HL-60/S4 treated with retinoic acid at 250 ng/mL for 4 days and 3 days (cell line): ENCODE data around the gene RPS15.

Experiments used
- in situ Hi-C: fragments of 300-500 bp; cut with MboI; formaldehyde crosslinking; loops from 2 replicates; pipeline ENCODE4 v1.7.0; 2022; ENCODE audit warnings: low sequenced_read_pairs

The RPS15 gene

GRCh38 chr19:1401889-1402217 lies 36.3 kb upstream of the RPS15 start:
- in situ Hi-C loops = no loop called here

- in situ Hi-C loops = no loop called here
Measured at GRCh38 chr19:1402411-1403070, 35.7 kb upstream of the RPS15 start.

- in situ Hi-C loops = no loop called here
Measured at GRCh38 chr19:1406774-1407527, 31.2 kb upstream of the RPS15 start.

GRCh38 chr19:1407528-1408299 lies 30.5 kb upstream of the RPS15 start, which contains the start of gene DAZAP1:
DAZAP1 (plus strand) TSS chr19:1407586; CDS start chr19:1407774, 188 bp downstream.
- in situ Hi-C loops = no loop called here

GRCh38 chr19:1408300-1409203 lies 29.6 kb upstream of the RPS15 start:
- in situ Hi-C loops = no loop called here

GRCh38 chr19:1409204-1410005 lies 28.8 kb upstream of the RPS15 start:
- in situ Hi-C loops = no loop called here

- in situ Hi-C loops = no loop called here
Measured at GRCh38 chr19:1410136-1410786, 27.9 kb upstream of the RPS15 start.

GRCh38 chr19:1410789-1411188 lies 27.4 kb upstream of the RPS15 start:
- in situ Hi-C loops = no loop called here

- in situ Hi-C loops = no loop called here
Measured at GRCh38 chr19:1411255-1412191, 26.7 kb upstream of the RPS15 start.

- in situ Hi-C loops = no loop called here
Measured at GRCh38 chr19:1412323-1412923, 25.8 kb upstream of the RPS15 start.

- in situ Hi-C loops = no loop called here
Measured at GRCh38 chr19:1412995-1413800, 25.0 kb upstream of the RPS15 start.

- in situ Hi-C loops = no loop called here
Measured at GRCh38 chr19:1416014-1416841, 22.0 kb upstream of the RPS15 start.

- in situ Hi-C loops = no loop called here
Measured at GRCh38 chr19:1417145-1417544, 21.1 kb upstream of the RPS15 start.

GRCh38 chr19:1417681-1418495 lies 20.3 kb upstream of the RPS15 start:
- in situ Hi-C loops = no loop called here

GRCh38 chr19:1418496-1418775 lies 19.8 kb upstream of the RPS15 start:
- in situ Hi-C loops = no loop called here
